ENCODE results near the gene UBXN7. TPM values are rescaled to one million over a fixed set of nuclear protein-coding genes. Genes with fewer than 3 reads are reported as not detected.

Gene UBXN7
- total RNA-seq, 1 donor from 2014 or later: 86.7 TPM

DNA sequence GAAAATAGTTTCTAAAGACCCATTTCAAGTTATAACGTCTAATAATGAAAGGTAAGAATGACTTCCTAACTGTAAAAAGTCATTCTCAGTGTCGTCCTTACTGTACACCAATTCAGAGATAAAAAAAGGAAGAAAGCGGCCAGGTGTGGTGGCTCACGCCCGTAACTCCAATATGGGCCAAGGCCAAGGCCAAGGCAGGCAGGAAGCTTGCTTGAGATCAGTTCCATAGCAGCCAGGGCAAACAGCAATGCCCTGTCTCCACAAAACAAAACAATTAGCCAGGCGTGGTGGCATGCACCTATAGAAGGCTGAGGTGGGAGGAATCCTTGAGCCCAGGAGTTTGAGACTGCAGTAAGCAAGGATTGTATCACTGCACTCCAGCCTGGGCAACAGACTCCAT is 31.9 kb downstream of the UBXN7 start:
- peaks cover 44% of the 10 kb centered on the region for H3K36me3 Mint-ChIP-seq (ENCODE audit: unreplicated experiment)
- TF ChIP-seq, protein P1, sequence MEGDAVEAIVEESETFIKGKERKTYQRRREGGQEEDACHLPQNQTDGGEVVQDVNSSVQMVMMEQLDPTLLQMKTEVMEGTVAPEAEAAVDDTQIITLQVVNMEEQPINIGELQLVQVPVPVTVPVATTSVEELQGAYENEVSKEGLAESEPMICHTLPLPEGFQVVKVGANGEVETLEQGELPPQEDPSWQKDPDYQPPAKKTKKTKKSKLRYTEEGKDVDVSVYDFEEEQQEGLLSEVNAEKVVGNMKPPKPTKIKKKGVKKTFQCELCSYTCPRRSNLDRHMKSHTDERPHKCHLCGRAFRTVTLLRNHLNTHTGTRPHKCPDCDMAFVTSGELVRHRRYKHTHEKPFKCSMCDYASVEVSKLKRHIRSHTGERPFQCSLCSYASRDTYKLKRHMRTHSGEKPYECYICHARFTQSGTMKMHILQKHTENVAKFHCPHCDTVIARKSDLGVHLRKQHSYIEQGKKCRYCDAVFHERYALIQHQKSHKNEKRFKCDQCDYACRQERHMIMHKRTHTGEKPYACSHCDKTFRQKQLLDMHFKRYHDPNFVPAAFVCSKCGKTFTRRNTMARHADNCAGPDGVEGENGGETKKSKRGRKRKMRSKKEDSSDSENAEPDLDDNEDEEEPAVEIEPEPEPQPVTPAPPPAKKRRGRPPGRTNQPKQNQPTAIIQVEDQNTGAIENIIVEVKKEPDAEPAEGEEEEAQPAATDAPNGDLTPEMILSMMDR (IDR thresholded peaks at IDR 0.05): no peak
- no peak overlapping the region for H3K4me3 Mint-ChIP-seq (ENCODE audit: unreplicated experiment)
- H3K27ac Mint-ChIP-seq (ENCODE audit: unreplicated experiment): no peak overlapping the region
- H3K9me3 Mint-ChIP-seq (ENCODE audit: unreplicated experiment): no peaks in the 10 kb centered on the region
- peaks cover 12% of the 10 kb centered on the region for H3K4me1 Mint-ChIP-seq (ENCODE audit: unreplicated experiment)
- H3K27me3 Mint-ChIP-seq (ENCODE audit: unreplicated experiment): no peaks in the 10 kb centered on the region
- no peak for DNase-seq (ENCODE audit: extremely low spot score, unreplicated experiment)

DNA sequence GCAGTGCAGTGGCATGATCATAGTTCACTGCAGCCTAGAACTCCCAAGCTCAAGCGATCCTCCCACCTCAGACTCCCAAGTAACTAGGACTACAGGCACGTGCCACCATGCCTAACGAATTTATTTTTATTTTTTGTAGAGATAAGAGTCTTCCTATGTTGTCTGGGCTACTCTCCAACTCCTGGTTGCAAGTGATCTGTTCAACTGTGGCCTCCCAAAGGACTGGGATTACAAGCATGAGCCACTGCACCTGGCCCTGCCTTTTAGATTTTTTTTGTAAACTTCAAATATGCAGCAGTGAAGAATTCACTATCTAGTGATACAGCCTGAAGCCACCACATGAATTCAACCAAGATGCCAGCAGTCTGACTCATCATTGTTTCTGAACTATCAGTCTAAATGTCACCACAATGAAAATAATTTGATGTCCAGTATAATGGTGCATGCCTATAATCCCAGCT is 32.7 kb downstream of the UBXN7 start:
- Mint-ChIP-seq H3K9me3 (ENCODE audit: unreplicated experiment) (no peaks in the 10 kb centered on the region), H3K27me3 (ENCODE audit: unreplicated experiment) (no peaks in the 10 kb centered on the region), H3K27ac (ENCODE audit: unreplicated experiment) (peak overlapping the region; percentile 54), H3K36me3 (ENCODE audit: unreplicated experiment) (peaks cover 44% of the 10 kb centered on the region), H3K4me1 (ENCODE audit: unreplicated experiment) (peaks cover 12% of the 10 kb centered on the region), H3K4me3 (ENCODE audit: unreplicated experiment) (no peak overlapping the region)
- no peak for DNase-seq (ENCODE audit: extremely low spot score, unreplicated experiment)
- TF ChIP-seq, protein P1 (IDR thresholded peaks at IDR 0.05): no peak

DNA sequence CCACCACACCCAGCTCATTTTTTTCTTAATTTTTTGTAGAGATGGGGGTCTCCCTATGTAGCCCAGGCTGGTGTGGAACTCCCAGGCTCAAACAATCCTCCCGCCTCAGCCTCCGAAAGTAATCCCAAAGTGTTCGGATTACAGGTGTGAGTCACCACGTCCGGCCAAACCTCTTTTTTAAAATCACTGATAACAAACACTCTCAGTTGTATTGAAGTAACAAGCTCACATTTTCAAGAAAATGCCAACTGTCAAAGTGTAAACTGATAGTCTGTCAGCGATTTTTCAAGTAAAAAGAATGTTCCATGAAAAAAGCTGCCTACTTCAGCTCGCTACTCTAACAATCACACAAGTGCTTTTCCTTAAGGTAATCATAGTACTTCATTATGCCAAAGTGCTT is 33.4 kb downstream of the UBXN7 start:
- Mint-ChIP-seq H3K36me3 (ENCODE audit: unreplicated experiment) (peaks cover 45% of the 10 kb centered on the region), H3K4me1 (ENCODE audit: unreplicated experiment) (peaks cover 12% of the 10 kb centered on the region), H3K27me3 (ENCODE audit: unreplicated experiment) (no peaks in the 10 kb centered on the region), H3K9me3 (ENCODE audit: unreplicated experiment) (no peaks in the 10 kb centered on the region), H3K4me3 (ENCODE audit: unreplicated experiment) (no peak overlapping the region), H3K27ac (ENCODE audit: unreplicated experiment) (no peak overlapping the region)
- no peak for DNase-seq (ENCODE audit: extremely low spot score, unreplicated experiment)
- TF ChIP-seq, protein P1 (IDR thresholded peaks at IDR 0.05): no peak

DNA sequence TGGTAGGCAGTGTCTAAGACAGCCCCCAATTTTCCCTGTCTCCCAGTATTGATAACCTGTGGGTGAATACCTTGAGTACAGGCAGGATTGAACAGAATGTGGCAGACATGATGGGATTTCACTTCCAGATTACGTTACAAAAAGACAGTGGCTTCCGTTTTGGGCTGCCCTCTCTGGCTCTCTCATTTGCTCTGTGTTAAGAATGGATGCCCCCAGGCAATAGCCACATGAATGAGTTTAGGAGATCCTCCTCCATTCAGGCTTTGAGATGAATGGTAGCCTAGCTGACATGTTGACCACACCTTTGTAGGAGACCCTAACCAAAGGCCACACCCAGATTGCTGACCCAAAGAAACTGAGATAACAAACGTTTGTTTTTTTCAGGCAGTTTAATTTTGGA is 34.3 kb downstream of the UBXN7 start:
- Mint-ChIP-seq H3K9me3 (ENCODE audit: unreplicated experiment) (no peaks in the 10 kb centered on the region), H3K27ac (ENCODE audit: unreplicated experiment) (no peak overlapping the region), H3K4me3 (ENCODE audit: unreplicated experiment) (no peak overlapping the region), H3K4me1 (ENCODE audit: unreplicated experiment) (peaks cover 12% of the 10 kb centered on the region), H3K36me3 (ENCODE audit: unreplicated experiment) (peaks cover 50% of the 10 kb centered on the region), H3K27me3 (ENCODE audit: unreplicated experiment) (no peaks in the 10 kb centered on the region)
- no peak for DNase-seq (ENCODE audit: extremely low spot score, unreplicated experiment)
- TF ChIP-seq, protein P1 (IDR thresholded peaks at IDR 0.05): no peak

DNA sequence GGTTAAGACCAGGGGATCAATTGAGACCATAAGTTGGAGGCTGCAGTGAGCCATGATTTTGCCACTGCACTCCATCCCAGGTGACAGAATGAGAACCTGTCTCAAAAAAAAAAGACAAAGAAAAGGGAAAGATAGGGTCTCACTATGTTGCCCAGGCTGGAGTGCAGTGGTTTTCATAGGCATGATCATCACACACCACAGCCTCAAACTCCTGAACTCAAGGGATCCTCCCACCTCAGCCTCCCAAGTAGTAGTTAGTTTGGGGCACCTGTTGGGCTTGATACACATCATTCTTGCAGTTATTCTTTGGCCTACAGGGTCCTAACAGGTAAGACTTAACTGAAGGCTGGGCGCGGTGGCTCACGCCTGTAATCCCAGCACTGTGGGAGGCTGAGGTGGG is 42.1 kb downstream of the UBXN7 start:
- TF ChIP-seq, protein P1 (IDR thresholded peaks at IDR 0.05): no peak
- Mint-ChIP-seq H3K9me3 (ENCODE audit: unreplicated experiment) (no peaks in the 10 kb centered on the region), H3K36me3 (ENCODE audit: unreplicated experiment) (peaks cover 53% of the 10 kb centered on the region), H3K27me3 (ENCODE audit: unreplicated experiment) (no peaks in the 10 kb centered on the region), H3K4me1 (ENCODE audit: unreplicated experiment) (peaks cover 14% of the 10 kb centered on the region), H3K27ac (ENCODE audit: unreplicated experiment) (no peak overlapping the region), H3K4me3 (ENCODE audit: unreplicated experiment) (no peak overlapping the region)
- no peak for DNase-seq (ENCODE audit: extremely low spot score, unreplicated experiment)
